HepG2 (cell line): ENCODE measurements around the gene TRAPPC3. TPM values are rescaled to one million over a fixed set of nuclear protein-coding genes. Genes with fewer than 3 reads are reported as not detected.

Source experiments
- ATRX ChIP-seq: sonication (generic); formaldehyde crosslinking; IDR thresholded peaks from 2 replicates; pipeline ENCODE4 v1.4.0; 2020; ENCODE audit warnings: missing genetic modification reagents, borderline replicate concordance
- GABPA ChIP-seq, 2 experiments: IDR thresholded peaks; 2 replicates each; pipeline ENCODE4 v1.6.1; 2011 to 2016; ENCODE audit warnings: low read depth in 2 of 2, low read length in 1 of 2, missing biosample characterization in 1 of 2, missing genetic modification characterization in 1 of 2
- NFIB ChIP-seq: sonication (generic); formaldehyde crosslinking; IDR thresholded peaks from 2 replicates; pipeline ENCODE4 v1.9.0; 2021; ENCODE audit warnings: missing genetic modification reagents, mild to moderate bottlenecking, borderline replicate concordance
- RAD21 ChIP-seq: fragments of 450-650 bp; formaldehyde crosslinking; IDR thresholded peaks from 2 replicates; pipeline ENCODE4 v1.5.0; 2020; ENCODE audit warnings: mild to moderate bottlenecking
- ZSCAN9 ChIP-seq: IDR thresholded peaks from 2 replicates; pipeline ENCODE4 v1.6.1; 2016; ENCODE audit warnings: borderline replicate concordance
- polyA plus RNA-seq, 8 experiments: library from polyadenylated mRNA; depleted of rRNA in 3 of 8; stranded (reverse) in 7 of 8; unstranded in 1 of 8; fragments of >200 nt; fragmentation: Illumina TruSeq in 4 of 8; extraction: Trizol in 4 of 8; gene quantifications; 2 replicates each; pipeline versions ENCODE4 v1.2.1 to v1.2.3, GENCODE V29; 2011 to 2016; ENCODE audit warnings: low read depth in 4 of 8, missing spikeins in 1 of 8, mixed read lengths in 1 of 8; ENCODE audit not compliant: insufficient read depth in 1 of 8
- total RNA-seq, 5 experiments: library from RNA; depleted of rRNA; stranded (reverse); fragments of >200 nt; fragmentation: Illumina TruSeq; extraction: Trizol; gene quantifications; 2 replicates each; pipeline ENCODE4 v1.2.3, GENCODE V29; 2016; ENCODE audit warnings: low read depth in 1 of 5
- TF ChIP-seq, protein P1 (sequence below): sonication (generic); formaldehyde crosslinking; IDR thresholded peaks from one replicate; pipeline ENCODE4 v1.5.1; 2020; ENCODE audit warnings: mild to moderate bottlenecking, missing genetic modification reagents; ENCODE audit errors: not compliant biosample characterization
- TF ChIP-seq, protein P2 (sequence below): sonication (generic); formaldehyde crosslinking; IDR thresholded peaks from 2 replicates; pipeline ENCODE4 v1.4.0; 2020; ENCODE audit warnings: missing genetic modification reagents, borderline replicate concordance
- TF ChIP-seq, protein P3 (sequence below): sonication (generic); formaldehyde crosslinking; conservative IDR thresholded peaks from 2 replicates; pipeline ENCODE4 v1.8.1; 2023; ENCODE audit warnings: missing genetic modification reagents
- TF ChIP-seq, protein P4 (sequence below): sonication (generic); formaldehyde crosslinking; IDR thresholded peaks from 2 replicates; pipeline ENCODE4 v1.5.1; 2020; ENCODE audit warnings: mild to moderate bottlenecking, missing genetic modification reagents, borderline replicate concordance

The TRAPPC3 gene
- total and polyA plus RNA-seq, 2 of the 13 experiments (the other 11 are each of a cell fraction or from before 2014, with no cell fraction given), result 53.7 to 62.4 TPM

DNA sequence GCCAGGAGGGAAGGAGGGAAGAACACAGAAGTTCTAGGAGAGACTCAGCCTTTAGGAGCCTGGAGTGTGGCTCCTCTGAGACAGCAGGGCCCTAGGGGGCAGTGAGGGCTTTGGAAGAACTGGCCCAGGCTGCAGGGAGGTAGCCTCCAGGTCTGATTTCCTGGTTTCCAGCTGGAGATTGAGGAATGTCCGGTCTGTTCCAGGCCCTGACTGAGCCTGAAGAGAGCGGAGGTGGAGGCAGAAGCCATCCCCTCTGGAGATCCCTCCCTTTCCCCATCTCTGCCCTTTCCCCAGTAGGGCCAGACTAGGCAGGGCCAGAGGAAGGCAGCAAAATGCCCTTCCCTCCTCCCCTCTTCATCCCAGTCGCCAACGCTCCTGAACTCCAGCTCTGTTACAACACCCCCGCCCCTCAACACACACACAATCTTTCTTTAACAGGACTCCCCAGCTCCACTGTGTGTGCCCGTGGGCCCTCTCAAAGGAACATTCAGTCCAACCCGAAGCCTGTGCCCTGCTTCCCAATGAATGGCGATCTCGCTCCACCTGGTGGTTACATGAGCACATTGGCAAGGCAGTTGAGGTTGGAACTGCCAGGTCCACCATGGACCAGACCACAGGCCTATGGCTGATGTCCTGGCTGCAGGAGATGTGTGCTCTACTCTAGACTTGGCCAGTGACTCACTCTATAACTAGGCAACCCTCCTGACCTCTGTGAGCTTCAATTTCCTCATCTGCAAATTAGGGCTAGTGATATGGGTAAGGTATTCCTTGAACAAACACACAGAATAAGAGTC is 38.7 kb upstream of the TRAPPC3 start (continued):
- TF ChIP-seq, protein P1, sequence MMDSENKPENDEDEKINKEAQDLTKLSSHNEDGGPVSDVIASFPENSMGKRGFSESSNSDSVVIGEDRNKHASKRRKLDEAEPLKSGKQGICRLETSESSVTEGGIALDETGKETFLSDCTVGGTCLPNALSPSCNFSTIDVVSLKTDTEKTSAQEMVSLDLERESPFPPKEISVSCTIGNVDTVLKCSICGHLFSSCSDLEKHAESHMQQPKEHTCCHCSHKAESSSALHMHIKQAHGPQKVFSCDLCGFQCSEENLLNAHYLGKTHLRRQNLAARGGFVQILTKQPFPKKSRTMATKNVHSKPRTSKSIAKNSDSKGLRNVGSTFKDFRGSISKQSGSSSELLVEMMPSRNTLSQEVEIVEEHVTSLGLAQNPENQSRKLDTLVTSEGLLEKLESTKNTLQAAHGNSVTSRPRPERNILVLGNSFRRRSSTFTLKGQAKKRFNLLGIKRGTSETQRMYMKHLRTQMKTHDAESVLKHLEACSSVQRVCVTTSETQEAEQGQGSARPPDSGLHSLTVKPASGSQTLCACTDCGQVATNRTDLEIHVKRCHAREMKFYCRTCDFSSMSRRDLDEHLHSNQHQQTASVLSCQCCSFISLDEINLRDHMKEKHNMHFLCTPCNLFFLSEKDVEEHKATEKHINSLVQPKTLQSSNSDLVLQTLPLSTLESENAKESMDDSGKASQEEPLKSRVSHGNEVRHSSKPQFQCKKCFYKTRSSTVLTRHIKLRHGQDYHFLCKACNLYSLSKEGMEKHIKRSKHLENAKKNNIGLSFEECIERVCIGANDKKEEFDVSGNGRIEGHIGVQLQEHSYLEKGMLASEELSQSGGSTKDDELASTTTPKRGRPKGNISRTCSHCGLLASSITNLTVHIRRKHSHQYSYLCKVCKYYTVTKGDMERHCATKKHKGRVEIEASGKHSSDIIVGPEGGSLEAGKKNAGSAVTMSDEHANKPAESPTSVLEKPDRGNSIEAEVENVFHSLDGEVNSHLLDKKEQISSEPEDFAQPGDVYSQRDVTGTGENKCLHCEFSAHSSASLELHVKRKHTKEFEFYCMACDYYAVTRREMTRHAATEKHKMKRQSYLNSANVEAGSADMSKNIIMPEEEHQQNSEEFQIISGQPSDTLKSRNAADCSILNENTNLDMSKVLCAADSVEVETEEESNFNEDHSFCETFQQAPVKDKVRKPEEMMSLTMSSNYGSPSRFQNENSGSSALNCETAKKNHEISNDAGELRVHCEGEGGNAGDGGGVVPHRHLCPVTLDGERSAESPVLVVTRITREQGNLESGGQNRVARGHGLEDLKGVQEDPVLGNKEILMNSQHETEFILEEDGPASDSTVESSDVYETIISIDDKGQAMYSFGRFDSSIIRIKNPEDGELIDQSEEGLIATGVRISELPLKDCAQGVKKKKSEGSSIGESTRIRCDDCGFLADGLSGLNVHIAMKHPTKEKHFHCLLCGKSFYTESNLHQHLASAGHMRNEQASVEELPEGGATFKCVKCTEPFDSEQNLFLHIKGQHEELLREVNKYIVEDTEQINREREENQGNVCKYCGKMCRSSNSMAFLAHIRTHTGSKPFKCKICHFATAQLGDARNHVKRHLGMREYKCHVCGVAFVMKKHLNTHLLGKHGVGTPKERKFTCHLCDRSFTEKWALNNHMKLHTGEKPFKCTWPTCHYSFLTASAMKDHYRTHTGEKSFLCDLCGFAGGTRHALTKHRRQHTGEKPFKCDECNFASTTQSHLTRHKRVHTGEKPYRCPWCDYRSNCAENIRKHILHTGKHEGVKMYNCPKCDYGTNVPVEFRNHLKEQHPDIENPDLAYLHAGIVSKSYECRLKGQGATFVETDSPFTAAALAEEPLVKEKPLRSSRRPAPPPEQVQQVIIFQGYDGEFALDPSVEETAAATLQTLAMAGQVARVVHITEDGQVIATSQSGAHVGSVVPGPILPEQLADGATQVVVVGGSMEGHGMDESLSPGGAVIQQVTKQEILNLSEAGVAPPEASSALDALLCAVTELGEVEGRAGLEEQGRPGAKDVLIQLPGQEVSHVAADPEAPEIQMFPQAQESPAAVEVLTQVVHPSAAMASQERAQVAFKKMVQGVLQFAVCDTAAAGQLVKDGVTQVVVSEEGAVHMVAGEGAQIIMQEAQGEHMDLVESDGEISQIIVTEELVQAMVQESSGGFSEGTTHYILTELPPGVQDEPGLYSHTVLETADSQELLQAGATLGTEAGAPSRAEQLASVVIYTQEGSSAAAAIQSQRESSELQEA (CRISPR knock-in tag), result no peak
- TF ChIP-seq ZSCAN9 (CRISPR knock-in tag) (0 out of 2 replicates have a peak, but pooled peaks have one; percentile 52), NFIB (no peak), RAD21 (CRISPR knock-in tag) (peak; percentile 96), ATRX (CRISPR knock-in tag) (no peak), GABPA (IDR thresholded peaks at IDR 0.05; ENCODE audit: low read depth, low read length) (no peak), GABPA (CRISPR knock-in tag; IDR thresholded peaks at IDR 0.05; ENCODE audit: low read depth) (no peak)
- TF ChIP-seq, protein P2, sequence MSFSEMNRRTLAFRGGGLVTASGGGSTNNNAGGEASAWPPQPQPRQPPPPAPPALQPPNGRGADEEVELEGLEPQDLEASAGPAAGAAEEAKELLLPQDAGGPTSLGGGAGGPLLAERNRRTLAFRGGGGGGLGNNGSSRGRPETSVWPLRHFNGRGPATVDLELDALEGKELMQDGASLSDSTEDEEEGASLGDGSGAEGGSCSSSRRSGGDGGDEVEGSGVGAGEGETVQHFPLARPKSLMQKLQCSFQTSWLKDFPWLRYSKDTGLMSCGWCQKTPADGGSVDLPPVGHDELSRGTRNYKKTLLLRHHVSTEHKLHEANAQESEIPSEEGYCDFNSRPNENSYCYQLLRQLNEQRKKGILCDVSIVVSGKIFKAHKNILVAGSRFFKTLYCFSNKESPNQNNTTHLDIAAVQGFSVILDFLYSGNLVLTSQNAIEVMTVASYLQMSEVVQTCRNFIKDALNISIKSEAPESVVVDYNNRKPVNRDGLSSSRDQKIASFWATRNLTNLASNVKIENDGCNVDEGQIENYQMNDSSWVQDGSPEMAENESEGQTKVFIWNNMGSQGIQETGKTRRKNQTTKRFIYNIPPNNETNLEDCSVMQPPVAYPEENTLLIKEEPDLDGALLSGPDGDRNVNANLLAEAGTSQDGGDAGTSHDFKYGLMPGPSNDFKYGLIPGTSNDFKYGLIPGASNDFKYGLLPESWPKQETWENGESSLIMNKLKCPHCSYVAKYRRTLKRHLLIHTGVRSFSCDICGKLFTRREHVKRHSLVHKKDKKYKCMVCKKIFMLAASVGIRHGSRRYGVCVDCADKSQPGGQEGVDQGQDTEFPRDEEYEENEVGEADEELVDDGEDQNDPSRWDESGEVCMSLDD (CRISPR knock-in tag), result no peak
- TF ChIP-seq, protein P3, sequence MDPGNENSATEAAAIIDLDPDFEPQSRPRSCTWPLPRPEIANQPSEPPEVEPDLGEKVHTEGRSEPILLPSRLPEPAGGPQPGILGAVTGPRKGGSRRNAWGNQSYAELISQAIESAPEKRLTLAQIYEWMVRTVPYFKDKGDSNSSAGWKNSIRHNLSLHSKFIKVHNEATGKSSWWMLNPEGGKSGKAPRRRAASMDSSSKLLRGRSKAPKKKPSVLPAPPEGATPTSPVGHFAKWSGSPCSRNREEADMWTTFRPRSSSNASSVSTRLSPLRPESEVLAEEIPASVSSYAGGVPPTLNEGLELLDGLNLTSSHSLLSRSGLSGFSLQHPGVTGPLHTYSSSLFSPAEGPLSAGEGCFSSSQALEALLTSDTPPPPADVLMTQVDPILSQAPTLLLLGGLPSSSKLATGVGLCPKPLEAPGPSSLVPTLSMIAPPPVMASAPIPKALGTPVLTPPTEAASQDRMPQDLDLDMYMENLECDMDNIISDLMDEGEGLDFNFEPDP (CRISPR knock-in tag), result no peak
- TF ChIP-seq, protein P4, sequence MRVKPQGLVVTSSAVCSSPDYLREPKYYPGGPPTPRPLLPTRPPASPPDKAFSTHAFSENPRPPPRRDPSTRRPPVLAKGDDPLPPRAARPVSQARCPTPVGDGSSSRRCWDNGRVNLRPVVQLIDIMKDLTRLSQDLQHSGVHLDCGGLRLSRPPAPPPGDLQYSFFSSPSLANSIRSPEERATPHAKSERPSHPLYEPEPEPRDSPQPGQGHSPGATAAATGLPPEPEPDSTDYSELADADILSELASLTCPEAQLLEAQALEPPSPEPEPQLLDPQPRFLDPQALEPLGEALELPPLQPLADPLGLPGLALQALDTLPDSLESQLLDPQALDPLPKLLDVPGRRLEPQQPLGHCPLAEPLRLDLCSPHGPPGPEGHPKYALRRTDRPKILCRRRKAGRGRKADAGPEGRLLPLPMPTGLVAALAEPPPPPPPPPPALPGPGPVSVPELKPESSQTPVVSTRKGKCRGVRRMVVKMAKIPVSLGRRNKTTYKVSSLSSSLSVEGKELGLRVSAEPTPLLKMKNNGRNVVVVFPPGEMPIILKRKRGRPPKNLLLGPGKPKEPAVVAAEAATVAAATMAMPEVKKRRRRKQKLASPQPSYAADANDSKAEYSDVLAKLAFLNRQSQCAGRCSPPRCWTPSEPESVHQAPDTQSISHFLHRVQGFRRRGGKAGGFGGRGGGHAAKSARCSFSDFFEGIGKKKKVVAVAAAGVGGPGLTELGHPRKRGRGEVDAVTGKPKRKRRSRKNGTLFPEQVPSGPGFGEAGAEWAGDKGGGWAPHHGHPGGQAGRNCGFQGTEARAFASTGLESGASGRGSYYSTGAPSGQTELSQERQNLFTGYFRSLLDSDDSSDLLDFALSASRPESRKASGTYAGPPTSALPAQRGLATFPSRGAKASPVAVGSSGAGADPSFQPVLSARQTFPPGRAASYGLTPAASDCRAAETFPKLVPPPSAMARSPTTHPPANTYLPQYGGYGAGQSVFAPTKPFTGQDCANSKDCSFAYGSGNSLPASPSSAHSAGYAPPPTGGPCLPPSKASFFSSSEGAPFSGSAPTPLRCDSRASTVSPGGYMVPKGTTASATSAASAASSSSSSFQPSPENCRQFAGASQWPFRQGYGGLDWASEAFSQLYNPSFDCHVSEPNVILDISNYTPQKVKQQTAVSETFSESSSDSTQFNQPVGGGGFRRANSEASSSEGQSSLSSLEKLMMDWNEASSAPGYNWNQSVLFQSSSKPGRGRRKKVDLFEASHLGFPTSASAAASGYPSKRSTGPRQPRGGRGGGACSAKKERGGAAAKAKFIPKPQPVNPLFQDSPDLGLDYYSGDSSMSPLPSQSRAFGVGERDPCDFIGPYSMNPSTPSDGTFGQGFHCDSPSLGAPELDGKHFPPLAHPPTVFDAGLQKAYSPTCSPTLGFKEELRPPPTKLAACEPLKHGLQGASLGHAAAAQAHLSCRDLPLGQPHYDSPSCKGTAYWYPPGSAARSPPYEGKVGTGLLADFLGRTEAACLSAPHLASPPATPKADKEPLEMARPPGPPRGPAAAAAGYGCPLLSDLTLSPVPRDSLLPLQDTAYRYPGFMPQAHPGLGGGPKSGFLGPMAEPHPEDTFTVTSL (CRISPR knock-in tag), result no peak
